Esophagus muscularis mucosa (tissue), 3 donors: ENCODE results near the gene MPRIP.

Source experiments
- CTCF ChIP-seq, 3 experiments: fragments of 200-600 bp in 2 of 3; fragments of 450-650 bp in 1 of 3; sonication (generic) in 2 of 3; IDR thresholded peaks; one replicate each; pipeline ENCODE4 v1.5.1; 2017 to 2019; ENCODE audit warnings: antibody characterized with exemption in 3 of 3, mild to moderate bottlenecking in 2 of 3, moderate library complexity in 1 of 3
- POLR2AphosphoS5 ChIP-seq, 2 donors: sonication (generic); formaldehyde crosslinking; IDR thresholded peaks; one replicate each; pipeline ENCODE4 v1.6.1; 2017; ENCODE audit warnings: antibody characterized with exemption in 2 of 2

GRCh38 chr17:17015230-17015629, 27.0 kb upstream of the MPRIP start:
- TF ChIP-seq CTCF (IDR thresholded peaks at IDR 0.05) (no peak), POLR2AphosphoS5 (IDR thresholded peaks at IDR 0.05) (no peak)
